CD14-positive monocyte (primary cell): ENCODE measurements around the gene GJC3. TPM values are rescaled to one million over a fixed set of nuclear protein-coding genes. Genes with fewer than 3 reads are reported as not detected.

ENCODE experiments used
- DNase-seq, 3 donors: peaks; one replicate each; pipeline ENCODE4 v3.0.0-alpha.2; 2011 to 2022
- H2AFZ ChIP-seq: 2 replicates; pipeline ENCODE4 v1.6.0; 2012; ENCODE audit warnings: mild to moderate bottlenecking, low read depth, low read length, inconsistent platforms; ENCODE audit not compliant: insufficient read depth, poor library complexity, severe bottlenecking
- H3K27ac ChIP-seq, 2 donors: 1 replicate in 1 of 2; 2 replicates in 1 of 2; pipeline ENCODE4 v1.5.1; 2012 to 2013; ENCODE audit warnings: low read length in 2 of 2, control low read depth in 1 of 2, inconsistent platforms in 1 of 2, low read depth in 1 of 2, mild to moderate bottlenecking in 1 of 2
- H3K27me3 ChIP-seq, 2 donors: one replicate each; pipeline versions ENCODE4 v1.6.0 to v1.6.1; 2011 to 2013; ENCODE audit warnings: low read length in 2 of 2; ENCODE audit not compliant: control insufficient read depth in 2 of 2, insufficient read depth in 2 of 2
- H3K36me3 ChIP-seq, 2 donors: replicated peaks in 1 of 2; 1 replicate in 1 of 2; 2 replicates in 1 of 2; pipeline versions ENCODE4 v1.5.1 to v1.6.1; 2012 to 2013; ENCODE audit warnings: low read length in 2 of 2, control low read depth in 1 of 2, inconsistent platforms in 1 of 2, mild to moderate bottlenecking in 1 of 2; ENCODE audit not compliant: insufficient read depth in 2 of 2, control insufficient read depth in 1 of 2
- H3K4me1 ChIP-seq, 2 donors: 1 replicate in 1 of 2; 2 replicates in 1 of 2; pipeline versions ENCODE4 v1.5.1 to v1.6.1; 2012 to 2013; ENCODE audit warnings: low read length in 2 of 2, control low read depth in 1 of 2, inconsistent platforms in 1 of 2, mild to moderate bottlenecking in 1 of 2, moderate library complexity in 1 of 2; ENCODE audit not compliant: insufficient read depth in 2 of 2, control insufficient read depth in 1 of 2
- H3K4me2 ChIP-seq: replicated peaks from 2 replicates; pipeline ENCODE3; 2012; ENCODE audit warnings: low read length, moderate library complexity, mild to moderate bottlenecking; ENCODE audit not compliant: poor library complexity, severe bottlenecking; ENCODE audit errors: extremely low read depth
- H3K4me3 ChIP-seq, 3 experiments: fragments of 200-600 bp in 1 of 3; sonication (generic) in 1 of 3; replicated peaks in 1 of 3; 1 replicate in 2 of 3; 2 replicates in 1 of 3; pipeline ENCODE4 v1.5.1; 2011 to 2013; ENCODE audit warnings: low read length in 3 of 3, mild to moderate bottlenecking in 3 of 3, control low read depth in 2 of 3, low read depth in 2 of 3, inconsistent platforms in 1 of 3, moderate library complexity in 1 of 3
- H3K79me2 ChIP-seq: 2 replicates; pipeline ENCODE4 v1.6.0; 2012; ENCODE audit warnings: mild to moderate bottlenecking, control low read depth, inconsistent platforms, low read length, moderate library complexity; ENCODE audit not compliant: insufficient read depth
- H3K9ac ChIP-seq: 2 replicates; pipeline ENCODE4 v1.6.0; 2017; ENCODE audit warnings: low read length, mild to moderate bottlenecking; ENCODE audit not compliant: insufficient read depth, poor library complexity, severe bottlenecking
- H3K9me3 ChIP-seq, 2 donors: replicated peaks in 1 of 2; 1 replicate in 1 of 2; 2 replicates in 1 of 2; pipeline versions ENCODE4 v1.5.1 to v1.6.1; 2012 to 2013; ENCODE audit warnings: low read length in 2 of 2, control low read depth in 1 of 2; ENCODE audit not compliant: control insufficient read depth in 1 of 2, insufficient read depth in 1 of 2
- H4K20me1 ChIP-seq: 2 replicates; pipeline ENCODE4 v1.6.0; 2012; ENCODE audit warnings: mild to moderate bottlenecking, low read length, control low read depth, moderate library complexity; ENCODE audit not compliant: insufficient read depth
- H3K27ac Mint-ChIP-seq, 7 donors: one replicate each; pipeline ENCODE4 v1.8.0; 2020; ENCODE audit warnings: mild to moderate bottlenecking in 7 of 7, mixed read lengths in 7 of 7, moderate library complexity in 6 of 7, inconsistent platforms in 2 of 7
- H3K27me3 Mint-ChIP-seq, 3 donors: one replicate each; pipeline ENCODE4 v1.8.0; 2021 to 2022; ENCODE audit warnings: low read depth in 3 of 3, mild to moderate bottlenecking in 3 of 3, mixed read lengths in 3 of 3, moderate library complexity in 3 of 3, inconsistent platforms in 1 of 3
- H3K36me3 Mint-ChIP-seq, 2 donors: one replicate each; pipeline ENCODE4 v1.8.0; 2020; ENCODE audit warnings: mixed read lengths in 2 of 2, inconsistent platforms in 1 of 2, mild to moderate bottlenecking in 1 of 2
- H3K4me1 Mint-ChIP-seq: one replicate; pipeline ENCODE4 v1.8.0; 2020; ENCODE audit warnings: mild to moderate bottlenecking, mixed read lengths
- H3K4me3 Mint-ChIP-seq, 2 donors: one replicate each; pipeline ENCODE4 v1.8.0; 2020; ENCODE audit warnings: mild to moderate bottlenecking in 2 of 2, mixed read lengths in 2 of 2, moderate library complexity in 1 of 2
- H3K9me3 Mint-ChIP-seq, 7 donors: one replicate each; pipeline ENCODE4 v1.8.0; 2020 to 2022; ENCODE audit warnings: mixed read lengths in 7 of 7, mild to moderate bottlenecking in 6 of 7, moderate library complexity in 6 of 7, inconsistent platforms in 2 of 7
- WGBS: methylation state at CpG from one replicate; pipeline ENCODE4 v1.1.5; 2013; ENCODE audit warnings: missing lambda C conversion rate; ENCODE audit not compliant: insufficient coverage; 5-methylcytosine and 5-hydroxymethylcytosine counted together
- intact Hi-C, 2 donors: fragments of 100-400 bp; cut with micrococcal nuclease; formaldehyde crosslinking; loops; one replicate each; pipeline versions ENCODE4 v1.15.0 to v1.15.1; 2023
- polyA plus RNA-seq, 3 donors: library from polyadenylated mRNA; depleted of rRNA in 1 of 3; unstranded in 2 of 3; stranded (reverse) in 1 of 3; fragments of 300-500 nt in 2 of 3; fragments of >200 nt in 1 of 3; fragmentation: Illumina TruSeq in 2 of 3; gene quantifications; 1 replicate in 2 of 3; 2 replicates in 1 of 3; pipeline ENCODE4 v1.2.3, GENCODE V29; 2012 to 2021
- TF ChIP-seq, protein P1 (sequence below): fragments of 200-600 bp; IDR thresholded peaks from one replicate; pipeline ENCODE4 v1.8.0; 2022; ENCODE audit warnings: antibody characterized with exemption, mild to moderate bottlenecking

GJC3 gene
- polyA plus RNA-seq, 3 donors = not detected

- peaks cover 36 to 41% of the 10 kb centered on the region in 2 donors for H3K36me3 Mint-ChIP-seq
- H3K36me3 ChIP-seq = peaks cover 18 to 26% of the 10 kb centered on the region in 2 donors
- peaks cover 42% of the 10 kb centered on the region for H4K20me1 ChIP-seq
- no peaks in the 10 kb centered on the region for H3K9me3 ChIP-seq
- peak within 1 kb of the TSS; percentile 57 to 85 (median 68) for H3K4me3 ChIP-seq
- WGBS = 2% methylated on average over 80 of the region's 81 CpGs
- peak within 1 kb of the TSS; percentile 93 to 97 (median 96) for H3K27ac Mint-ChIP-seq
- TF ChIP-seq, protein P1, sequence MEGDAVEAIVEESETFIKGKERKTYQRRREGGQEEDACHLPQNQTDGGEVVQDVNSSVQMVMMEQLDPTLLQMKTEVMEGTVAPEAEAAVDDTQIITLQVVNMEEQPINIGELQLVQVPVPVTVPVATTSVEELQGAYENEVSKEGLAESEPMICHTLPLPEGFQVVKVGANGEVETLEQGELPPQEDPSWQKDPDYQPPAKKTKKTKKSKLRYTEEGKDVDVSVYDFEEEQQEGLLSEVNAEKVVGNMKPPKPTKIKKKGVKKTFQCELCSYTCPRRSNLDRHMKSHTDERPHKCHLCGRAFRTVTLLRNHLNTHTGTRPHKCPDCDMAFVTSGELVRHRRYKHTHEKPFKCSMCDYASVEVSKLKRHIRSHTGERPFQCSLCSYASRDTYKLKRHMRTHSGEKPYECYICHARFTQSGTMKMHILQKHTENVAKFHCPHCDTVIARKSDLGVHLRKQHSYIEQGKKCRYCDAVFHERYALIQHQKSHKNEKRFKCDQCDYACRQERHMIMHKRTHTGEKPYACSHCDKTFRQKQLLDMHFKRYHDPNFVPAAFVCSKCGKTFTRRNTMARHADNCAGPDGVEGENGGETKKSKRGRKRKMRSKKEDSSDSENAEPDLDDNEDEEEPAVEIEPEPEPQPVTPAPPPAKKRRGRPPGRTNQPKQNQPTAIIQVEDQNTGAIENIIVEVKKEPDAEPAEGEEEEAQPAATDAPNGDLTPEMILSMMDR = no peak
- peaks cover 28 to 38% of the 10 kb centered on the region in 2 donors for H3K4me1 ChIP-seq
- H3K9me3 Mint-ChIP-seq = peaks cover 0 to 3% (median 0%) of the 10 kb centered on the region in 7 donors
- H3K27ac ChIP-seq = peak within 1 kb of the TSS; percentile 90 to 91
- H3K27me3 ChIP-seq = no peaks in the 10 kb centered on the region
- H3K27me3 Mint-ChIP-seq = peaks cover 2 to 3% (median 3%) of the 10 kb centered on the region in 3 donors
- H2AFZ ChIP-seq = peak within 1 kb of the TSS; percentile 96
- peak within 1 kb of the TSS; percentile 87 to 94 for H3K4me3 Mint-ChIP-seq
- peak; percentile 88 to 92 (median 90) for DNase-seq
- H3K4me1 Mint-ChIP-seq = peaks cover 33% of the 10 kb centered on the region
- intact Hi-C loops = loop anchor here (10.0 kb wide), 1 partner anchor 136 kb away; no protein-coding TSS in a partner anchor
- H3K4me2 ChIP-seq = peak within 1 kb of the TSS; percentile 88
- peak within 1 kb of the TSS; percentile 94 for H3K9ac ChIP-seq
- peaks cover 51% of the 10 kb centered on the region for H3K79me2 ChIP-seq
Measured at GRCh38 chr7:99918959-99919813, 10.2 kb downstream of the GJC3 start, which contains the start of gene TRIM4. TSS of gene TRIM4 (minus strand) at chr7:99919530. CDS start at chr7:99919401, 129 bp downstream.

GRCh38 chr7:99910976-99911375 lies 18.4 kb downstream of the GJC3 start:
- peaks cover 52 to 76% of the 10 kb centered on the region in 2 donors for H3K36me3 ChIP-seq
- peaks cover 0 to 3% (median 0%) of the 10 kb centered on the region in 3 donors for H3K27me3 Mint-ChIP-seq
- no peak overlapping the region for H2AFZ ChIP-seq
- no peak overlapping the region for H3K9ac ChIP-seq
- H3K4me1 ChIP-seq = peaks cover 0 to under 1% of the 10 kb centered on the region in 2 donors
- no peaks in the 10 kb centered on the region for H3K9me3 ChIP-seq
- whole genome bisulfite sequencing = 80% methylated on average over 1 of the region's 2 CpGs
- H3K36me3 Mint-ChIP-seq = peaks cover 56 to 64% of the 10 kb centered on the region in 2 donors
- DNase-seq = no peak
- H3K4me3 ChIP-seq = no peak overlapping the region
- H3K27ac Mint-ChIP-seq = no peak overlapping the region
- no peaks in the 10 kb centered on the region for H3K27me3 ChIP-seq
- H3K27ac ChIP-seq = no peak overlapping the region
- peaks cover 85% of the 10 kb centered on the region for H4K20me1 ChIP-seq
- H3K79me2 ChIP-seq = peaks cover 63% of the 10 kb centered on the region
- no peaks in the 10 kb centered on the region for H3K9me3 Mint-ChIP-seq
- intact Hi-C loops = loop anchor here (10.0 kb wide), 1 partner anchor 144 kb away; no protein-coding TSS in a partner anchor
- no peak overlapping the region for H3K4me3 Mint-ChIP-seq
- TF ChIP-seq, protein P1 = no peak
- no peak overlapping the region for H3K4me2 ChIP-seq
- peaks cover under 1% of the 10 kb centered on the region for H3K4me1 Mint-ChIP-seq
